Measurements from ENCODE around the gene TMEM175.

Gene TMEM175

DNA sequence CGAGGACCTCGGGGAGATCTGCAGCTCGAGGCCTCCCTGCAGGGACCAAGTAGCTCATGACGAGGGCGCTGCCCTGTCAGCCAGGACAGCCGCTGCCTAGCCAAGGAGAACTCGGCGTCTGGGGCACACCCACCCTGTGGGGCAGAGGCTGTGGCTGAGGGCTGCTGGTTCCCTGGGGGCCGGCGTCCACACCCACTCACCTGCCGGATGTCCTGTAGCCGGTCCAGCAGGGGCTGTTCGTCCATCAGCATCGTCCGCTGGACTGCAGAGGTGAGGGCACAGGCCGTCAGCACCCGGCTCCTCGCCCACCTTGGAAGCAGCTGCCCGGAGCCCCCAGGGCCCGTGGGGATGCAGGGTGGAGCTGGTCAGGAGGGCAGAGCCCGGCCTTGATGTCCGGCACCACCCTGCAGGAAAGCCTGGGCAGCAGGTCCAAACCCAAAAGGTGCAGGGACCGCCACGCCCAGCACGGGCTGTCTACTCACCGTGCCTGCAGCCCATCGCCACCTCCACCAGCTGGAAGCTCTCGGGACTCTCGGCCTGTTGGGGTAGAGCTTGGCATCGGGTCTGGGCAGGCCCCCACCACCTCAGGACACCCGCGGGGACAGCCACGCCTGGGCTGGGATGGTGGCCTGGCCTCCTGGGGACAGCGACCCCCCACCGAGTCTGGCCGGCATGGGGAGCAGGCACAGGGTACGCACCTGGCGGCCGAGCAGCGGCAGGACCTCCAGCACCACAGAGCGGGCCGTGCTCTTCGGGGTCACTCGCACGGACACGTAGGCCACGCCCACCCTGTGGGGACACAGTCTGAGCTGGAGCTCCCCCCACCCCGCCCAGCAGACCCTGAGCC is 34.2 kb downstream of the TMEM175 start:
- Histone ChIP-seq H3K36me3 (ENCODE audit: control insufficient read depth, insufficient read depth, low read length) (peaks cover 6% of the 10 kb centered on the region), H3K4me3 (replicated peaks; ENCODE audit: low read depth, low read length) (no peak overlapping the region), H3K27me3 (replicated peaks; ENCODE audit: control insufficient read depth, insufficient read depth, low read length) (no peaks in the 10 kb centered on the region)
- no peak for TF ChIP-seq CTCF (IDR thresholded peaks at IDR 0.05; ENCODE audit: insufficient read depth, low read length, poor library complexity, severe bottlenecking)
- no peak for DNase-seq (ENCODE audit: extremely low read depth, insufficient read length)

DNA sequence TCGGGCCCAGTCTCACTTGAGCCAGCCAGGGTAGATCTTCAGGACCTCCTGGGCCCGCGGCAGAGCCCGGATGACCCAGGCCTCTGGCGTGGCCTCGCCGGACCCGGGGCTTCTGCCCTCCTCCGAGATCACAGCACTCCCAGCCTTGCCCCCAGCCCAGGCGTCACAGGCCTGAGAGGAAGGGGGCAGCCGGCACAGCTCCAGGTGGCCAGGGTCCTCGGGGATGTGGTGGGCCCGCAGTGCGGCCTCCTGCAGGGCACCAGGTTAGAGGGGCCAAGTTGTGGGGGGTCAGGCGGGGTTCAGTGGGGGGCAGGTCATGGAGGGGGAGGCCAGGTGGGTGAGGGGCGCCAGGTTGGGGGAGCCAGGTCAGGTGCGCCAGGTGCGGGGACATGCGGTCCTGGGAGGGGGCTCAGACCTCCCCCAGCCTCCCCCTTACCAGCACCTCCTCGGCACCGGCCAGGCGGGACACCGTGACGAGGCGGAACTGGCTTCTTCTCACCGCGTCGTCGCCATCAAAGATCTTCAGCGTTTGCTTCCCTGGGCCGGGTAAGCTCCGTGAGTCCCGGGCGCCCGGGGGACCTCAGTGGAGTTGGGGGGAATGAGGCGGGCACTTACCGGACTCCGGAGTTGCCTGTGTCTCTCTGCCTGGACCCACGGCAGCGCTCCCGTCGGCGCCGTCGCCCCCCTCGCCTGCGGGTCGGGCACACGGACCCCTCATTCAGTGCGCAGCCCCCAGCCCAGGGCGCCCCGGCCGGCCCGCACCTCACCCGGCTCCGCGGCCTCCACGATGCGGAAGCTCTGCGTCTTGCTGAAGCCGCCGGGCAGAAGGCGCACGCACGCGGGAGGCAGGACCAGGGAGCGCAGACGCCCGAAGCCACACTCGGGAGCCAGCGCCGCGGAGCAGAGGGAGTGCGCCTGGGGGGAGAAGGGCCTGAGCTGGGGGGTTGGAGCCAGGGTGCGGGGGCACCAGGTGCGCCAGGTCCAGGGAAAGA is 35.1 kb downstream of the TMEM175 start:
- Histone ChIP-seq H3K27me3 (replicated peaks; ENCODE audit: control insufficient read depth, insufficient read depth, low read length) (no peaks in the 10 kb centered on the region), H3K36me3 (ENCODE audit: control insufficient read depth, insufficient read depth, low read length) (peaks cover 3% of the 10 kb centered on the region), H3K4me3 (replicated peaks; ENCODE audit: low read depth, low read length) (no peak overlapping the region)
- DNase-seq (ENCODE audit: extremely low read depth, insufficient read length) = no peak
- TF ChIP-seq CTCF (IDR thresholded peaks at IDR 0.05; ENCODE audit: insufficient read depth, low read length, poor library complexity, severe bottlenecking) = no peak

DNA sequence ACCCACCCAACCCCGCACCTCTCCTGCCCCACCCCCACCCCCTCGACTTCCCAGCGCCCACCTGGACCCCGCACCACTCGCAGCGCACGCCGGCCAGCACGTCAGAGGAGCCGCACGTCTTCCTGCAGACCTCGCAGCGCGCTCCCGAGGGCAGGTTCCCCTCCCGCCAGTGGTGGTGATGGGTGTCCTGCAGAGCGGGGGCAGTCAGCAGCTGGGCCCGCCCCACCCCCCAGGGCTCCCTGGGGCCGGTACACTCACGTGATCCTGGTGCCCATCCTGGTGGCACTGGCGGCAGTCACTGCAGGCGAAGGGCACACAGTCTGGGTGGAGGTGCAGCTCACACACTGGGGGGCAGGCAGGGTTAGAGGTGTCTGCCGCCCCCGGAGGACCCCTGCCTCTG is 36.0 kb downstream of the TMEM175 start:
- TF ChIP-seq CTCF (IDR thresholded peaks at IDR 0.05; ENCODE audit: insufficient read depth, low read length, poor library complexity, severe bottlenecking) = no peak
- Histone ChIP-seq H3K27me3 (replicated peaks; ENCODE audit: control insufficient read depth, insufficient read depth, low read length) (no peaks in the 10 kb centered on the region), H3K36me3 (ENCODE audit: control insufficient read depth, insufficient read depth, low read length) (peaks cover 2% of the 10 kb centered on the region), H3K4me3 (replicated peaks; ENCODE audit: low read depth, low read length) (no peak overlapping the region)
- DNase-seq (ENCODE audit: extremely low read depth, insufficient read length) = no peak

DNA sequence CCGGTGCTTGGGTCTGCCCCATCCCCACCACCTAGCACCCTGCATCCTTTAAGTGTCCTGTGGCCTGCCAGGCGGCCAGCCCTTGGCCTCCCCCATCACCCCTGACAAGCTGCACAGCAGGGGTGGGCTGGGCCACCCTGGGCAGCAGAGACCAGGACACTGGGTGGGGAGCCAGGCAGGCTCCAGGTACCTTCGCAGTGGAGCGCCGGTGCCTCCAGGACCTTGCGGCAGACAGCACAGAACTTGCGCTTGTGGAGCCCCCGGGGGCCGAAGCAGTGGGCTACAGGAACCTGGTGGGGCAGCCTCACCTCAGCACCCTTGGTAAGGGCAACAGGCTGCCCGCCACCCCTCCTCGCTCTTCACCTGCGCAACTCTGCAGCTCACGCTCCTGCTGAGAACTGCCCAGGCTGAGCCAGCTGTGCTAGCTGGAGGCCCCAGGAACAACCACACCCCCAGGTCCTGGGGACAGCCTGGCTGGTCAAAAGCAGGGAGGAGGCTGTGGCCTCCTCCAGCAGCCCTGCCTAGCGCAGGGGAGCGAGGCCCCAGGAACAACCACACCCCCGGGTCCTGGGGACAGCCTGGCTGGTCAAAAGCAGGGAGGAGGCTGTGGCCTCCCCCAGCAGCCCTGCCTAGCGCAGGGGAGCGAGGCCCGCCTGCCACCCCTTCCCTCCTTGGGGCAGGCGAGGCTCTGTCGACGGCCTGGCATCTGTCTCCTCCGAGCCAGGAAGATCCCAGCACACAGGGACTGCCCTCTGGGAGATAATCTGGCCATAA is 36.5 kb downstream of the TMEM175 start:
- DNase-seq (ENCODE audit: extremely low read depth, insufficient read length) = no peak
- H3K27me3 ChIP-seq (replicated peaks; ENCODE audit: control insufficient read depth, insufficient read depth, low read length) = no peaks in the 10 kb centered on the region
- H3K36me3 ChIP-seq (ENCODE audit: control insufficient read depth, insufficient read depth, low read length) = peaks cover 2% of the 10 kb centered on the region
- no peak overlapping the region for H3K4me3 ChIP-seq (replicated peaks; ENCODE audit: low read depth, low read length)
- TF ChIP-seq CTCF (IDR thresholded peaks at IDR 0.05; ENCODE audit: insufficient read depth, low read length, poor library complexity, severe bottlenecking) = no peak

DNA sequence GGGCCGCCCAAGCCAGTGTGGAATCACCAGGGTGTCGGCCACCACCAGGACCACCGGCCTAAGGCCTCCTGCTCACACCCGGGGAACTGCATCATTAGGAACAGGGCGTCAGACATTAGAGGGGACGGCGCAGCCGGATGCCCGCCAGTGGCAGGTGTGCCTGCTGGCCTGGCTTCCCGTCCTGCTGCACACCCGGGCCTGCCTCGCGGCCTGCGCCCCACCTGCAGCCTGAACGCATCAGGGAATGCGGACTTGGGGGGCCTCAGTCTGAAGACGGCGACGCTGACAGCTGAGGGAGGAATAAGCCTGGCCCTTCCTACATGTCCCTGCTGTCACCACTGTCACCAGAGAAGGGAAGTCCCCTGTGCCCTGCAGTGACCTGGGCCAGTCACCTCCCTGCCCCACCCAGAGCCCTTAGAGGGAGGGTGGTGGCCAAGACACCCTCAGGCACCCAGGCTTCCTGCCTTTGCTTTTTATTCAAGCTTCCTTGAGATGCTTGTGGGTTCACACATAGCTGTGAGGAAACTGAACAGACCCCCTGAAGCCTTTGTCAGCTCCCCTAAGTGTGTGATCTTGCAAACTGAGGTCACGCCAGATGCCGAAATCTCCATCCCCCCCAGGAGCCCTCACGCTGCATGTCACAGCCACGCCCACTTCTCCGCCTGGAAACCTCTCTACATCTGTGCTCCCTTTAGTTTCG is 37.9 kb downstream of the TMEM175 start:
- no peak for DNase-seq (ENCODE audit: extremely low read depth, insufficient read length)

More for the DNA sequence above, 37.9 kb downstream of the TMEM175 start:
- peaks cover 2% of the 10 kb centered on the region for H3K36me3 ChIP-seq (ENCODE audit: control insufficient read depth, insufficient read depth, low read length)
- no peak overlapping the region for H3K4me3 ChIP-seq (replicated peaks; ENCODE audit: low read depth, low read length)
- no peak for TF ChIP-seq CTCF (IDR thresholded peaks at IDR 0.05; ENCODE audit: insufficient read depth, low read length, poor library complexity, severe bottlenecking)
- H3K27me3 ChIP-seq (replicated peaks; ENCODE audit: control insufficient read depth, insufficient read depth, low read length) = no peaks in the 10 kb centered on the region

All from GM06990 (cell line).